Stimulated activated CD4-positive, alpha-beta T cell treated with anti-CD3 and anti-CD28 coated beads, Interleukin-2, amount 100 ng/mL, for 24 hours (primary cell): Measurements from ENCODE around the gene HIVEP2.

Experiments
- DNase-seq, 2 donors: peaks; one replicate each; pipeline ENCODE4 v3.0.0-alpha.2; 2020

HIVEP2 gene

GRCh38 chr6:142728364-142728763 is 216.6 kb downstream of the HIVEP2 start:
- DNase-seq = no peak

GRCh38 chr6:142726616-142727015 is 218.4 kb downstream of the HIVEP2 start:
- DNase-seq = no peak

DNA sequence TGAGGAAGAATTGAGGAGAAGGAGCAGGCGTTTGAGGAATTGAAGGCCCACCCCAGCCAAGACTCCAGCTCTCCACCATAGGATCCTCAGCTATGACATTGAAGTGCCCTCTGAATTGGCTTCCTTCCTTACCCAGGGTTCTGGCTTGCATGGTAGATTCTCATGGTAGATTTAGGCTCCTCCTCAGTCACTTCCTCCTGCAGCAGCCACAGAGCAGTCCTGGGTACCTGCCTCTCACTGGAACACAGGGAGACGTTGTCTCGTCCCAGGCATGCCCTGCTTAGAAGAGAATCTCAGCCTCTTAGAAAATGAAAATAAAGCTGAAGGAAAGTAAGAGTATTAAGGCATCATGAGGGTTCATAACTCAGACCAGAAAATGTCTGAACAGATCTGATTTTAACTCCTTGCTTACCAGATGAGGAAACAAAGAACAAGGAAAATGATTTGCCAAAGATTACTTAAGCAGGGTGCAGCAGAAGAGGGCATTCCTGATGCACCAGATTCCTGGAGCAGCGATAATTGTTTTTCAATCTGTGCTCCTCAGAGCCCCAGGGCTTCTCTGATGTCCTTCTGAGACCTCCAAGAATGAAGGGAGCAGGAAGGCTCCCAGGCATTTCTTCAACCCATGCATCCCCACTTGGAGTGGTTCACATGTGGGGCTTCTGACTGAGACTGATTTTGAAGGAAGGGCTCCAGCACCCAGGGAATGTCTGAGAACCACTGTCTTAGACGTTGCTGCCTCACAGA is 219.8 kb downstream of the HIVEP2 start:
- no peak for DNase-seq

DNA sequence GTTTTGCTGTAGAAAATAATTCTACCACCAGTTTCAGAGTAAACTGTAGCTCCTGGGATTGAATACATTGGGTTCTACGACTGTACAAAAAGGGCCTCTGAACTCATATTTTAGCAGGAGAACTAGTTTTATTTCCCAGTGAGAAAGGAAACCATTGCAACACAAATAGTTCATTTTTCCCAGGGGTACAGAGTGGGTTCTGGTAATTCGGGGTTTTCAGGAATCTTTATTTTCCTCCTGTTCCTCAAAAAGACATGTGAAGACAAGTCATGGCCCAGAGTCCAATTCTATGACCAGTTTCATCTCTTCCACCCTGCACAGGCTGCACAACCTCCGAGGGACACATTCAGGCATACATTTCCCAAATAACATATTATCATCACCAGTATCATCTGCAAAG is 222.1 kb downstream of the HIVEP2 start:
- DNase-seq = no peak

- DNase-seq = no peak
These were observed 223.0 kb downstream of the HIVEP2 start for GRCh38 chr6:142722012-142722411.

- DNase-seq = no peak
These were observed 223.6 kb downstream of the HIVEP2 start for GRCh38 chr6:142721215-142721920.

- DNase-seq = no peak
These were observed 226.2 kb downstream of the HIVEP2 start for GRCh38 chr6:142718667-142719191.

GRCh38 chr6:142716097-142716496 is 228.9 kb downstream of the HIVEP2 start:
- no peak for DNase-seq

DNA sequence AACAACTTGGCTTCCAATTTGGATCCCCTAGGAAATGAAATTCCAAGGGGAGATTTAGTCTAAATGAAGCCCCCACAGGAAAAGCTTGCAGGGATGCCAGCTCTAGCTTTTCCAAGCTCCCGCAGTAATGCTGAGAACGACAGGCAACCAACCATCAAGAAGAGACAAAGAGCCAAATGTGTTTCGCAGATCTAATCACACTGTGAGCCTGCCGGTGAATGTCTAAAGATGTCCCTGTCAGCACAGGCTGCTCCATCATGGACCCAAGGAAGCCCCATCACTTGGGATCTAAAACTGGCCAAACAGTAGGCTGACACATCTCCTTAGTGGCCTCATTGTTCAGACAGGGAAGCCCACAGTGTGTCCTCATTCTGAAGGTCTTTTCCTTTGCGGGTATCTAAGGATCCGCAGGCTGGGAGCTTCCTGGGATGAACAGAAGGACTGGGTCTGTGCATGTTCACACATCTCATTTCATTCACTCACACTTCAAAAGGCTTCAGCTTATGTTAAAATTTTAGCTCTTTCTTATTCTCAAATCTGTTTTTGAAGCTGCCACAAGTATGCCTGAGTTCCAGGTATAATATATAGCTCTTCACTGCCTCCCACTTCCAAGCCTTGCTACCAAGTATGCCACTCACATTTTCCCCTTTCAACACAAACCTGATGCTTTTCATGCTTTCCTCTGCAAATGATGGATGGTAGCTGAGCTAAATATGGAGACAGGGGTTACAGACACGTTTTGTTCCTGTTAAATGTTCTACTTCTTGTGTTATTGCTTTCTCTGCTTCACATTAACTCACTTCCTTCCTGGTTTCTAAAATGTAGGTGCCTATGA is 229.8 kb downstream of the HIVEP2 start:
- no peak for DNase-seq

DNA sequence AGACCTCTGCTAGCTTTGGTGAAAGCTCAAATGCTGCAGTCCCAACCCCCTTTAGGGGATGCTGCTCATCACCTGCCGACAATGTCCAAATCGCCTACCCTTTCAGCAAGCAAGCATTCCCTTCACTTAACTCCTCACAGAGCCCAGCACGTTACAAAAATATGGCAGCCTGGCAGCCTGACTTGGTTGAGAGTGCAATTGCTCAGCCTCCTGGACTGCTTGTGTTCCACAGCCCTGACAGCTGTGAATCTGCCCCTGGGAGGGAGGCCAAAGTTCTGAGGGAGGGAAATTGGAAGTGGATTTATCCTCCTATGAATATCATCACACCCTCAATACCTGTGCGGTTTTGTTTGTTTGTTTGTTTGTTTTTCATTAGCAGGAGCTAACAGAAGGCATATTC is 231.0 kb downstream of the HIVEP2 start:
- DNase-seq = no peak

- no peak for DNase-seq
These were observed 232.7 kb downstream of the HIVEP2 start for GRCh38 chr6:142712231-142712630.

GRCh38 chr6:142708651-142709050 is 236.3 kb downstream of the HIVEP2 start:
- DNase-seq = no peak

DNA sequence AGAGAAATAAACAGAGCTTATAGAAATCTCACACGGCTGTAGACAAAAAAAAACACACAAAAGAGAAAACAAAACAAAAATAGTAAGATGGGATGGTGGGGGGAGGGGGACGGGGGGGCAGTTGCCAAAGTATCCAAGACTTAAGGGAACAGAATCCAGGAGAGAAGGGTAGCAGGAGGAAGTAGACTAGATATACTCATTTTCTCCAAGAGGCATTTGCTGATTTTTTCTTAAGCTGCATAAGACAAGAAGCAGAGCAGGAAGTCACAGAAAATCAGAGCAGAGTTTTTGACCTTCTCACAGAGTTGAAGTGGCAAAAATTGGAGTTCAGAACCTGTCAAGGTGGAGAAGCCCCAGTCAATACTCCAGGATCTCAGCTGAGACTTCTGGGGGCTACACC is 237.7 kb downstream of the HIVEP2 start:
- DNase-seq = no peak

DNA sequence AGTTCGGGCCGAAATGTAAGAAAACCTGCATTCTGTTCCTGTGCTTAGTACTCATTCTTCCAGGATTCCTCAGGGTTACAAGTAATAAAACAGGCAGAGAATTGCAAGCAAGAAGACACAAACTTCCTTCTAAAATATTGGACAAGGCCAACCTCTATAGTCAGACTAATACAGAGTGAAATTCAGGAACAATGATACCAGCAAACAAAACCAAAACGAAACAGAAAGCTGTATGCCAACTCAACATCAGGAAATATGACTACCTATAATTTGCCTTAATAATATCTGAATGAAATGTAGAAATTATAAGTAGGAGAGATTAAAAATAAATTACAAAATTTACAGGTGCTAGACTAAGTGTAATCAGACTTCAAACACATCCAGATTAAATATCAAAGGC is 238.8 kb downstream of the HIVEP2 start:
- DNase-seq = no peak

GRCh38 chr6:142705054-142705453 is 239.9 kb downstream of the HIVEP2 start:
- no peak for DNase-seq

GRCh38 chr6:142702501-142703460 is 242.2 kb downstream of the HIVEP2 start:
- no peak for DNase-seq
